Astrocyte (in vitro differentiated cells and primary cell): Measurements from ENCODE around the gene CCDC60.

Experiments used
- CTCF ChIP-seq: IDR thresholded peaks from 2 replicates; pipeline ENCODE4 v1.5.1; 2011; ENCODE audit warnings: low read depth, mild to moderate bottlenecking, inconsistent platforms, low read length, moderate library complexity; ENCODE audit not compliant: insufficient read depth
- EZH2 ChIP-seq: IDR thresholded peaks from 2 replicates; pipeline ENCODE4 v1.6.1; 2012; ENCODE audit warnings: mild to moderate bottlenecking, low read length, inconsistent platforms; ENCODE audit not compliant: insufficient read depth

- TF ChIP-seq CTCF (no peak), EZH2 (no peak)
Measured at GRCh38 chr12:119589097-119589496, 254.6 kb downstream of the CCDC60 start.
